ENCODE results near the gene RNF8. TPM values are rescaled to one million over a fixed set of nuclear protein-coding genes. Genes with fewer than 3 reads are reported as not detected.
A peak's percentile ranks its signal among the peaks of the same experiment; 100 is the strongest.
"Not testable (repeated sequence)": the region's sequence is repeated elsewhere in the genome, so short reads cannot be mapped to it uniquely, and the experiment has no call there.

The RNF8 gene, protein sequence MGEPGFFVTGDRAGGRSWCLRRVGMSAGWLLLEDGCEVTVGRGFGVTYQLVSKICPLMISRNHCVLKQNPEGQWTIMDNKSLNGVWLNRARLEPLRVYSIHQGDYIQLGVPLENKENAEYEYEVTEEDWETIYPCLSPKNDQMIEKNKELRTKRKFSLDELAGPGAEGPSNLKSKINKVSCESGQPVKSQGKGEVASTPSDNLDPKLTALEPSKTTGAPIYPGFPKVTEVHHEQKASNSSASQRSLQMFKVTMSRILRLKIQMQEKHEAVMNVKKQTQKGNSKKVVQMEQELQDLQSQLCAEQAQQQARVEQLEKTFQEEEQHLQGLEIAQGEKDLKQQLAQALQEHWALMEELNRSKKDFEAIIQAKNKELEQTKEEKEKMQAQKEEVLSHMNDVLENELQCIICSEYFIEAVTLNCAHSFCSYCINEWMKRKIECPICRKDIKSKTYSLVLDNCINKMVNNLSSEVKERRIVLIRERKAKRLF
- total RNA-seq = 10 to 100 TPM in 3 of 4 donors, 1 to 10 TPM in 1; 8.0 to 18.4 (median 16.0) TPM

DNA sequence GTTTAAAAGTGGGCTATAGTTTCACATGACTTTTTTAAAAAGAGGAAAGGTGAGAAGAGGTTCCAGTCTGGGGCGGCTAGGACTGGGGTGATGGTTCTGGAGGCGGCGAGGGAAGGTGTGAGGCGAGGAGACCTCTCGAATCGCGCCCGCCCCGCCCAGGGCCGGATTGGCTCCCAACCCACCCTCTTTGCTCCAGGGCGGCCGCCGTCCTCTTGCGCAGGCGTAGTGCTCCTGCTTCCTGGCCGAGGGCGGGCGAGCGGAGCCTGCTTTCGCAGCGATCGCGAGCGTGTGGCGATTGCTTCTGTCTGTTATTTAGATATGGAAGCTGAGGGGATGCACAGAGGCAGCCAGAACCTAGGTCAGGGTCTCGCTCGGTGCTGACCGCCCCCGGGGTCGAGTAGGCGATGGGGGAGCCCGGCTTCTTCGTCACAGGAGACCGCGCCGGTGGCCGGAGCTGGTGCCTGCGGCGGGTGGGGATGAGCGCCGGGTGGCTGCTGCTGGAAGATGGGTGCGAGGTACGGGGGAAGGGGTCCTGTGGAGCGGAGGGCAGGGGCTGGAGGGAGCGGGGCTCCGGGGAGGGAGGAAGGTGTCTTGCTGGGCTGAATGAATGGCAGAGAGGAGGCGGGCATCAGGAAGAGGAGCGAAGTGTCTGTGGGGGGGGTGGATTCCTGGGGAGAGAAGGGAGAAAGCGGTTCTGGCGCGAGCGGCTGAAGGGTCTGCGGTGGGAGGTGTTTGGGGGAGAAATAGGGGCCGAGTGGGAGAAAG lies at the start of gene RNF8:
TSS of gene RNF8 (plus strand) at position 223 of the 765 bp plus-strand sequence. CDS start at position 405, 182 bp downstream.
- TF ChIP-seq, protein P1, sequence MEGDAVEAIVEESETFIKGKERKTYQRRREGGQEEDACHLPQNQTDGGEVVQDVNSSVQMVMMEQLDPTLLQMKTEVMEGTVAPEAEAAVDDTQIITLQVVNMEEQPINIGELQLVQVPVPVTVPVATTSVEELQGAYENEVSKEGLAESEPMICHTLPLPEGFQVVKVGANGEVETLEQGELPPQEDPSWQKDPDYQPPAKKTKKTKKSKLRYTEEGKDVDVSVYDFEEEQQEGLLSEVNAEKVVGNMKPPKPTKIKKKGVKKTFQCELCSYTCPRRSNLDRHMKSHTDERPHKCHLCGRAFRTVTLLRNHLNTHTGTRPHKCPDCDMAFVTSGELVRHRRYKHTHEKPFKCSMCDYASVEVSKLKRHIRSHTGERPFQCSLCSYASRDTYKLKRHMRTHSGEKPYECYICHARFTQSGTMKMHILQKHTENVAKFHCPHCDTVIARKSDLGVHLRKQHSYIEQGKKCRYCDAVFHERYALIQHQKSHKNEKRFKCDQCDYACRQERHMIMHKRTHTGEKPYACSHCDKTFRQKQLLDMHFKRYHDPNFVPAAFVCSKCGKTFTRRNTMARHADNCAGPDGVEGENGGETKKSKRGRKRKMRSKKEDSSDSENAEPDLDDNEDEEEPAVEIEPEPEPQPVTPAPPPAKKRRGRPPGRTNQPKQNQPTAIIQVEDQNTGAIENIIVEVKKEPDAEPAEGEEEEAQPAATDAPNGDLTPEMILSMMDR (IDR thresholded peaks at IDR 0.05) = peak in 1 of 6 experiments; percentile 10
- TF ChIP-seq POLR2A (IDR thresholded peaks at IDR 0.05) = peak in 1 of 2 donors; percentile 70
- WGBS, 2 donors = 1 to 2% methylated on average over 52 to 53 of the region's 54 CpGs
- H3K4me1 ChIP-seq = peaks cover 0 to 8% of the 10 kb centered on the region in 2 donors
- H3K36me3 ChIP-seq = no peaks in the 10 kb centered on the region
- H3K27me3 ChIP-seq = no peaks in the 10 kb centered on the region
- H3K27ac ChIP-seq = peak within 1 kb of the TSS in 1 of 3 donors; percentile 47
- DNase-seq = peak; percentile 94
- H3K4me3 ChIP-seq (replicated peaks in 1 of 3) = peak within 1 kb of the TSS; percentile 37 to 87 (median 83)
- intact Hi-C loops (cut with DNase I) = no loop called here
- H3K9me3 ChIP-seq = no peaks in the 10 kb centered on the region

DNA sequence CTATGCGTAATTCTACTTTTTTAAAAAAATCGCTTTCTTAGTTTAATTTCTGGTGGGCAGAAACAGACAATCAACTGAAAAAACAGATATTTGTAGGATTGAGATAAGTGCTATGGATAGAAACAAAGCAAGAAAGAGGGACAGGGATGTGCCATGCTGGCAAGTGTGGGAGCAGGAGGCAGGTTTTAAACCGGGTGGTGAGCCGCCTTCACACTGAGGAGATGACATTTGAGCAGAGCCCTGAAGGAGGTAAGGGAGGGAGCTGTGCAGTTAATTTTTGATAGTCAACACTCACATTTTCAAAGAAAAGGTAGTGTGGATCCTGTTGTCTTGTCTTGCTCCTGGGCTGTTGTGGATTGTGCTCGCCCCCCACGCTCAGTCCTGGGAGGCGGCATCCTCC lies 49.0 kb upstream of the RNF8 start:
- TF ChIP-seq, protein P1 (IDR thresholded peaks at IDR 0.05) = no peak
- no peak for TF ChIP-seq POLR2A (IDR thresholded peaks at IDR 0.05)
- peaks cover 8 to 11% of the 10 kb centered on the region in 2 donors for H3K4me1 ChIP-seq
- H3K27ac ChIP-seq = no peak overlapping the region
- H3K27me3 ChIP-seq = no peaks in the 10 kb centered on the region
- intact Hi-C loops (cut with DNase I) = no loop called here
- H3K36me3 ChIP-seq = peaks cover 3 to 4% of the 10 kb centered on the region in 2 donors
- no peak for DNase-seq
- no peaks in the 10 kb centered on the region for H3K9me3 ChIP-seq
- H3K4me3 ChIP-seq (replicated peaks in 1 of 3) = no peak overlapping the region
- WGBS, 2 donors = 95 to 99% methylated on average over 7 of the region's 7 CpGs

DNA sequence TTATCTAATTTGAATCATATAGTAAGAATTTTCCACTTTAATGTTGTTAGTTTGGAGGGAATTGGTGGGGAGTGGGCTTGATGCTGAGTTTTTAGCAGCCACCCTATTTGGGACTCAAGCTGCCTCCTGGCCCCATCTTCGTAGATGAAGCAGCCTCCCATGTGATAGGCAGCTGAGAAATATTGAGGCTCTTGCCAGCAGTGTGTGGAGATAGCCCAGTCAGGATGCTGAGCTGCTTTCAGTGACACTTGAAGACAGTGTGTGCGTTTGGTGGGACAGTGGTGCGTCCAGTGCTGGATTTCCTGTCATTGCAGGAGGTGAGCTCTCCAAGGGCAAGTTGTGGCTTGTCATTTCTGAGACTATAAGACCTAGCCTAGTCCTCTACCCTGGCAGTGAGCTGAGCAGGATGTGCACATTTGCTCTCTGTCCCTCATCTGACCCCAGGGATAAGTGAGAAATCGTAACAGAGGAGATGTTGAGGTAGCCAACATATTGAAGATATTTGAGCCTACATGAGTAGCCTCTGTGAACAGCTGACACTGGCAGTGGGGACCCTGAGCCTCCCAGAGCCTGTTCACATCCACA lies 47.9 kb upstream of the RNF8 start:
- Histone ChIP-seq H3K9me3 (no peaks in the 10 kb centered on the region), H3K27ac (no peak overlapping the region), H3K4me1 (peaks cover 8 to 11% of the 10 kb centered on the region in 2 donors), H3K27me3 (no peaks in the 10 kb centered on the region), H3K36me3 (peaks cover 3 to 4% of the 10 kb centered on the region in 2 donors), H3K4me3 (replicated peaks in 1 of 3) (no peak overlapping the region)
- DNase-seq = no peak
- intact Hi-C loops (cut with DNase I) = no loop called here
- TF ChIP-seq, protein P1 (IDR thresholded peaks at IDR 0.05) = no peak
- TF ChIP-seq POLR2A (IDR thresholded peaks at IDR 0.05) = no peak
- WGBS, 2 donors = 94% methylated on average over 4 of the region's 4 CpGs

DNA sequence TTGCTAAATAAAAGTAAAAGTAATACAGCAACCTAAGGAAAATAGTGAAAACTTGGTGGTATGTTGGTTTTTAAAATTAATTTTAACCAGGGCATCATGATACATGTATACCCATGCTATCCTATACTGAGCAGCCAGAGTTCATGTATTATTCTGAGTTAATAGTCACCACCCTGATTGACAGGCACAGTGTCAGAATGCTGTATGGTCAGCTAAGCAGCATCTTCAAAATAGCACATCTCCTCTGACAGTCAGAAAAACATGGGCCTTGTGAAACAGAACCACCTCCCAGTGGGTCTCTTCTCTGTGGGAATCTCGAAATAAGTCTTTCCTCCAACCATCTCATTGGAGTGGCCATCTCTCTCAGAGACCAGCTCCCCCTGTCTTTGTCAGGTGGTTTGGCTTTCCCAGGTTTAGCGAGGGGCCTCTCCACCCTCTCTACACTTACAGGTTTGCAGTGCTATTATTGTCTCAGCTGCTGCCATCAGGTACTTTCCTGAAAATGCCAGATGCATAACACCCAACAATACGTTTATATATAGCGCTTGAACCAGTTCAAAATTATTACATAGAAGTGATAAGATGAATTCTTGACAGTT lies 47.1 kb upstream of the RNF8 start:
- Histone ChIP-seq H3K27ac (no peak overlapping the region), H3K27me3 (no peaks in the 10 kb centered on the region), H3K4me1 (peaks cover 8 to 11% of the 10 kb centered on the region in 2 donors), H3K9me3 (no peaks in the 10 kb centered on the region), H3K36me3 (peaks cover 3 to 4% of the 10 kb centered on the region in 2 donors), H3K4me3 (replicated peaks in 1 of 3) (no peak overlapping the region)
- TF ChIP-seq, protein P1 (IDR thresholded peaks at IDR 0.05) = no peak
- no peak for TF ChIP-seq POLR2A (IDR thresholded peaks at IDR 0.05)
- intact Hi-C loops (cut with DNase I) = no loop called here
- no peak for DNase-seq
- WGBS, 2 donors = 96 to 97% methylated on average over 4 of the region's 4 CpGs

DNA sequence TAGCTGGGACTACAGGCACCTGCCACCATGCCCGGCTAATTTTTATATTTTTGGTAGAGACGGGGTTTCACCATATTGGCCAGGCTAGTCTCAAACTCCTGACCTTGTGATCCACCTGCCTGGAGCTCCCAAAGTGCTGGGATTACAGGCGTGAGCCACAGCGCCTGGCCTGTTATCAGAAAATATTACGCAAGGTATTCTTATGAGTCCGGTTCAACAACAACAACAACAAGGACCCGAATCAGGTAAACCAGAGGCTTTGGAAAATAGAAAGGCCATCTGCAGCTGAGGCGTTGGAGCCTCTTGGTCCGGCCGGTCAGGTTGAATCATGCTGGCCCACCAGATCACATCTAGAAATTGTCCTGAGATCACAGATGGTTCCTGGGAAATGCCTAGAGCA lies 46.3 kb upstream of the RNF8 start:
- H3K9me3 ChIP-seq; DNase-seq; H3K36me3 ChIP-seq; H3K4me3 ChIP-seq (replicated peaks in 1 of 3); intact Hi-C loops (cut with DNase I); H3K27me3 ChIP-seq; H3K27ac ChIP-seq: not testable (repeated sequence)
- peaks cover 8 to 11% of the 10 kb centered on the region in 2 donors for H3K4me1 ChIP-seq
- 90 to 96% methylated on average over 10 of the region's 10 CpGs for WGBS, 2 donors
